ENCODE data around the gene COMT.
"Not testable (repeated sequence)": the region's sequence is repeated elsewhere in the genome, so short reads cannot be mapped to it uniquely, and the experiment has no call there.

The COMT gene

GRCh38 chr22:19917389-19918138 is 24.0 kb upstream of the COMT start:
- H3K27ac ChIP-seq (ENCODE audit: low read length): no peak overlapping the region
- H3K4me1 ChIP-seq (ENCODE audit: control insufficient read depth, insufficient read depth, low read length): no peaks in the 10 kb centered on the region
- H3K36me3 ChIP-seq (ENCODE audit: control insufficient read depth in 2 of 2, insufficient read depth in 2 of 2, low read length in 2 of 2): peaks cover 47 to 48% of the 10 kb centered on the region in 2 donors
- no peak overlapping the region for H3K4me3 ChIP-seq (ENCODE audit: low read length in 2 of 2)
- H3K9me3 ChIP-seq (ENCODE audit: control insufficient read depth in 2 of 2, low read length in 2 of 2): no peaks in the 10 kb centered on the region
- no peaks in the 10 kb centered on the region for H3K27me3 ChIP-seq (ENCODE audit: control insufficient read depth in 1 of 2, insufficient read depth in 2 of 2, low read length in 2 of 2)
- no peak overlapping the region for H3K9ac ChIP-seq (ENCODE audit: low read length in 2 of 2)

GRCh38 chr22:19918332-19919106 is 23.1 kb upstream of the COMT start:
- H3K27ac ChIP-seq (ENCODE audit: low read length): no peak overlapping the region

DNA sequence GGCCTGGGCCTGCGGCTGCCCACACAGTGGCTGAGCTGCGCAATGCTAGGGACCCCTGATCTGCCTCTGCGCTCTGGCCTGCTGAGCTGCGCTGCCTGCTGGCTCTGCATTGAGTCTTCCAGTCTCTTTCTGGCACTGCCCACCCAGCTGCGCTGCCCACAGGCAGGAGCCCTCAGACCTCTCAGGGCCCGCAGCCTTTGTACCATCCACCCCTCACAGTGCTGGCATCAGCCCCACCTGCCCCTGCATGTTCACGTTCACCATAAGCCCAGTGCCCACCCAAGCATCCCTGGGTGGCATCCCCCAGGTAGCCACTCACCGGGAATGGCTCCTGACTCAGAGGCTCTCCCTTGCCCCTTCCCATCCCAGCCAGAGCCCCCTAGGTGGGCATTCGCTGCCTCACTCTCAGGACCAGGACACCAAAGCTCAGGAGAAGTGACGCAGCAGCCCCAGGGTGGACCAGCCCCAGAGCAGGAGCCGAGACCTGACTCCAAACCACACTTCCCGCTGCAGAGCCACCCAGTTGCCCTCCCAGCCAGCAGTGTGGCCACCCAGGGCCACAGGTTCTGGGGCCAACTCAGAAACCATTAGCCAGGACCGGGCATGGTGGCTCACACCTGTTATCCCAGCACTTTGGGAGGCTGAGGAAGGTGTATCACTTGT is 21.7 kb upstream of the COMT start:
- no peak overlapping the region for H3K4me3 ChIP-seq (ENCODE audit: low read length in 2 of 2)
- H3K9me3 ChIP-seq (ENCODE audit: control insufficient read depth in 2 of 2, low read length in 2 of 2): no peaks in the 10 kb centered on the region
- H3K9ac ChIP-seq (ENCODE audit: low read length in 2 of 2): no peak overlapping the region
- no peak overlapping the region for H3K27ac ChIP-seq (ENCODE audit: low read length)
- no peaks in the 10 kb centered on the region for H3K27me3 ChIP-seq (ENCODE audit: control insufficient read depth in 1 of 2, insufficient read depth in 2 of 2, low read length in 2 of 2)
- H3K36me3 ChIP-seq (ENCODE audit: control insufficient read depth in 2 of 2, insufficient read depth in 2 of 2, low read length in 2 of 2): peaks cover 29 to 33% of the 10 kb centered on the region in 2 donors
- H3K4me1 ChIP-seq (ENCODE audit: control insufficient read depth, insufficient read depth, low read length): no peaks in the 10 kb centered on the region

More at GRCh38 chr22:19918332-19919106, 23.1 kb upstream of the COMT start:
- Histone ChIP-seq H3K4me3 (ENCODE audit: low read length in 2 of 2) (no peak overlapping the region), H3K36me3 (ENCODE audit: control insufficient read depth in 2 of 2, insufficient read depth in 2 of 2, low read length in 2 of 2) (peaks cover 42 to 43% of the 10 kb centered on the region in 2 donors), H3K9me3 (ENCODE audit: control insufficient read depth in 2 of 2, low read length in 2 of 2) (no peaks in the 10 kb centered on the region), H3K27me3 (ENCODE audit: control insufficient read depth in 1 of 2, insufficient read depth in 2 of 2, low read length in 2 of 2) (no peaks in the 10 kb centered on the region), H3K9ac (ENCODE audit: low read length in 2 of 2) (no peak overlapping the region), H3K4me1 (ENCODE audit: control insufficient read depth, insufficient read depth, low read length) (no peaks in the 10 kb centered on the region)

DNA sequence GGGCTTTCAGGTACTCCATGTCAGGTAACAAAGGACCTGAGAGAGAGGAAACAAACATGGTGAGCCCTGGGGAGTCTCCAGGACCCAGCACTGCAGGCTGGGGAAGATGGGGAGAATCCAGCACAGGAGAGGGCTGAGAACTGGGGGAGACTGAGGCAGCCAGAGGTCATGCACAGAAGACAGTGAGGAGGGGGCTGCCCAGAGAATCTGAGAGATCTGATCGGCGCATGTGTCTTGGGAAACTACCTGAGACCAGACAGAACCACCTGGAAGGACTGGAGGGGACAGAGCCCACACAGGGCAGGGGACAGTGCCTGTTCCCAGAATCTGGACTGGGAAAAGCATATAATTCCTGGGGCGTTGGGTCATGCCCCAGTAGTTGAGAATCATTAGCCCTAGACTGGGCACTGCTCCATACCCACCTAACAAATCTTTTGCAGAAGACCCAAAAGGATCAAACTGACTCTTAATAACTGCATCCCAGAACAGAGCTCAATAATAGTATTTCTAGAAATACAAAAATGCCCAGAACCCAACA is 20.0 kb upstream of the COMT start:
- Histone ChIP-seq H3K4me1 (ENCODE audit: control insufficient read depth, insufficient read depth, low read length) (no peaks in the 10 kb centered on the region), H3K9me3 (ENCODE audit: control insufficient read depth in 2 of 2, low read length in 2 of 2) (no peaks in the 10 kb centered on the region), H3K9ac (ENCODE audit: low read length in 2 of 2) (no peak overlapping the region), H3K4me3 (ENCODE audit: low read length in 2 of 2) (no peak overlapping the region), H3K27ac (ENCODE audit: low read length) (no peak overlapping the region), H3K27me3 (ENCODE audit: control insufficient read depth in 1 of 2, insufficient read depth in 2 of 2, low read length in 2 of 2) (no peaks in the 10 kb centered on the region), H3K36me3 (ENCODE audit: control insufficient read depth in 2 of 2, insufficient read depth in 2 of 2, low read length in 2 of 2) (peaks cover 17 to 20% of the 10 kb centered on the region in 2 donors)

GRCh38 chr22:19923914-19924513 is 17.6 kb upstream of the COMT start:
- H3K27ac ChIP-seq (ENCODE audit: low read length): no peak overlapping the region
- no peaks in the 10 kb centered on the region for H3K27me3 ChIP-seq (ENCODE audit: control insufficient read depth in 1 of 2, insufficient read depth in 2 of 2, low read length in 2 of 2)
- H3K9me3 ChIP-seq (ENCODE audit: control insufficient read depth in 2 of 2, low read length in 2 of 2): no peaks in the 10 kb centered on the region
- no peaks in the 10 kb centered on the region for H3K4me1 ChIP-seq (ENCODE audit: control insufficient read depth, insufficient read depth, low read length)
- H3K9ac ChIP-seq (ENCODE audit: low read length in 2 of 2): no peak overlapping the region
- no peaks in the 10 kb centered on the region for H3K36me3 ChIP-seq (ENCODE audit: control insufficient read depth in 2 of 2, insufficient read depth in 2 of 2, low read length in 2 of 2)
- H3K4me3 ChIP-seq (ENCODE audit: low read length in 2 of 2): no peak overlapping the region

- H3K9me3 ChIP-seq (ENCODE audit: control insufficient read depth in 2 of 2, low read length in 2 of 2); H3K36me3 ChIP-seq (ENCODE audit: control insufficient read depth in 2 of 2, insufficient read depth in 2 of 2, low read length in 2 of 2); H3K27me3 ChIP-seq (ENCODE audit: control insufficient read depth in 1 of 2, insufficient read depth in 2 of 2, low read length in 2 of 2); H3K27ac ChIP-seq (ENCODE audit: low read length); H3K9ac ChIP-seq (ENCODE audit: low read length in 2 of 2); H3K4me1 ChIP-seq (ENCODE audit: control insufficient read depth, insufficient read depth, low read length); H3K4me3 ChIP-seq (ENCODE audit: low read length in 2 of 2): not testable (repeated sequence)
Observed at GRCh38 chr22:19926028-19926427, 15.5 kb upstream of the COMT start.

DNA sequence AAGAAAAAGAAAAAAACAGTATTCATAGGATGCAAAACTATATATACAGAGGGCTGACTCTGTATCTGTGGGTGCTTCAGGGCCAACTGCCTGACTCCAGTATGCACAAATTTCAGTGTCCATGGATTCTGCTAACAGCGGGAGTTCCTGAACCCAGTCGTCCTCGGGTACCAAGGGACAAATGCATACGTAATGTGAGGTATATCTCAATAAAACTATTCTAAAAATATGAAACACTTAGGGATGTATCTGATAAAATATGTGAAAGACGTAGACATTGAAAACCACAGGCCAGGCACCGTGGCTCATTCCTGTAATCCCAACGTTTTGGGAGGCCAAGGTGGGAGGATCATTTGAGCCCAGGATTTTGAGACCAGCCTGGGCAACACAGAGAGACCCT is 13.9 kb upstream of the COMT start:
- Histone ChIP-seq H3K4me3 (ENCODE audit: low read length in 2 of 2) (no peak overlapping the region), H3K36me3 (ENCODE audit: control insufficient read depth in 2 of 2, insufficient read depth in 2 of 2, low read length in 2 of 2) (peaks cover 0 to 4% of the 10 kb centered on the region in 2 donors), H3K27me3 (ENCODE audit: control insufficient read depth in 1 of 2, insufficient read depth in 2 of 2, low read length in 2 of 2) (no peaks in the 10 kb centered on the region), H3K9ac (ENCODE audit: low read length in 2 of 2) (no peak overlapping the region), H3K9me3 (ENCODE audit: control insufficient read depth in 2 of 2, low read length in 2 of 2) (no peaks in the 10 kb centered on the region), H3K4me1 (ENCODE audit: control insufficient read depth, insufficient read depth, low read length) (no peaks in the 10 kb centered on the region), H3K27ac (ENCODE audit: low read length) (no peak overlapping the region)

GRCh38 chr22:19928207-19928606 is 13.4 kb upstream of the COMT start:
- Histone ChIP-seq H3K4me1 (ENCODE audit: control insufficient read depth, insufficient read depth, low read length) (peaks cover 4% of the 10 kb centered on the region), H3K4me3 (ENCODE audit: low read length in 2 of 2) (no peak overlapping the region), H3K9me3 (ENCODE audit: control insufficient read depth in 2 of 2, low read length in 2 of 2) (no peaks in the 10 kb centered on the region), H3K27me3 (ENCODE audit: control insufficient read depth in 1 of 2, insufficient read depth in 2 of 2, low read length in 2 of 2) (no peaks in the 10 kb centered on the region), H3K27ac (ENCODE audit: low read length) (no peak overlapping the region), H3K36me3 (ENCODE audit: control insufficient read depth in 2 of 2, insufficient read depth in 2 of 2, low read length in 2 of 2) (peaks cover 0 to 4% of the 10 kb centered on the region in 2 donors), H3K9ac (ENCODE audit: low read length in 2 of 2) (no peak overlapping the region)

- Histone ChIP-seq H3K27me3 (ENCODE audit: control insufficient read depth in 1 of 2, insufficient read depth in 2 of 2, low read length in 2 of 2) (no peaks in the 10 kb centered on the region), H3K9ac (ENCODE audit: low read length in 2 of 2) (no peak overlapping the region), H3K27ac (ENCODE audit: low read length) (no peak overlapping the region), H3K36me3 (ENCODE audit: control insufficient read depth in 2 of 2, insufficient read depth in 2 of 2, low read length in 2 of 2) (peaks cover 0 to 4% of the 10 kb centered on the region in 2 donors), H3K9me3 (ENCODE audit: control insufficient read depth in 2 of 2, low read length in 2 of 2) (no peaks in the 10 kb centered on the region), H3K4me3 (ENCODE audit: low read length in 2 of 2) (no peak overlapping the region), H3K4me1 (ENCODE audit: control insufficient read depth, insufficient read depth, low read length) (peaks cover 4% of the 10 kb centered on the region)
Observed at GRCh38 chr22:19929586-19930550, 11.7 kb upstream of the COMT start.

Measured in stomach smooth muscle (tissue), 2 donors.